RPMI8226 (cell line): ENCODE data around the gene C4BPA.

Experiments used
- DNase-seq: peaks from one replicate; pipeline ENCODE4 v3.0.0-alpha.2; 2015

Gene C4BPA

DNA sequence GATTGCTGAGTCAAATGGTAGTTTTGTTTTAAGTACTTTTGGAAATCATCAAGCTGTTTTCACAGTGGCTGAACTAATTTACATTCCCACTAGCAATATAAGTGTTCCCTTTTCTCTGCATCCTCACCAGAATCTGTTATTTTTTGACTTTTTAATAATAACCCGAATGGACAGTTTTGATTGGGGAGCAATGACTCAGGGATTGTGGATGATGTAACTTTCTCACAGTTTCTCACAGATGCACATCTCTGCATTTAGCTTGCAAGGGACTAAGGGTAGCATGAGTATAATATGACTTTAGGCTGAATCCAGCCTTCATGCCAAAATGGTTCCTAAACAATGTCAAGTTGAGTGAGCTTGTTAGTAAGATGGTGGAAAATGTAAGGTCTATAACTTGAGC lies 90.2 kb downstream of the C4BPA start:
- no peak for DNase-seq
